ENCODE data around the gene PRR14L.
"Not testable (repeated sequence)": the region's sequence is repeated elsewhere in the genome, so short reads cannot be mapped to it uniquely, and the experiment has no call there.

Gene PRR14L

GRCh38 chr22:31662668-31663037, 87.3 kb downstream of the PRR14L start:
- Histone ChIP-seq H3K27ac (ENCODE audit: insufficient read depth, low read length, poor library complexity, severe bottlenecking) (peak overlapping the region; percentile 73), H3K4me3 (ENCODE audit: insufficient read depth, low read depth, low read length, poor library complexity, severe bottlenecking) (peak overlapping the region; percentile 97), H3K27me3 (replicated peaks; ENCODE audit: control insufficient read depth, insufficient read depth, low read length, poor library complexity, severe bottlenecking) (no peaks in the 10 kb centered on the region), H3K36me3 (ENCODE audit: control insufficient read depth, insufficient read depth, low read length) (no peaks in the 10 kb centered on the region), H3K4me1 (ENCODE audit: control insufficient read depth, insufficient read depth, low read length, poor library complexity, severe bottlenecking) (peaks cover 9% of the 10 kb centered on the region), H3K9me3 (ENCODE audit: control insufficient read depth, low read length) (no peaks in the 10 kb centered on the region)
- no peak for DNase-seq

GRCh38 chr22:31661851-31662667, 87.9 kb downstream of the PRR14L start, which contains the start of gene PISD:
TSS of gene PISD (minus strand) at chr22:31662215. CDS start at chr22:31662208, 7 bp downstream.
- Histone ChIP-seq H3K27ac (ENCODE audit: insufficient read depth, low read length, poor library complexity, severe bottlenecking) (peak within 1 kb of the TSS; percentile 73), H3K36me3 (ENCODE audit: control insufficient read depth, insufficient read depth, low read length) (no peaks in the 10 kb centered on the region), H3K4me1 (ENCODE audit: control insufficient read depth, insufficient read depth, low read length, poor library complexity, severe bottlenecking) (peaks cover 9% of the 10 kb centered on the region), H3K9me3 (ENCODE audit: control insufficient read depth, low read length) (no peaks in the 10 kb centered on the region), H3K27me3 (replicated peaks; ENCODE audit: control insufficient read depth, insufficient read depth, low read length, poor library complexity, severe bottlenecking) (no peaks in the 10 kb centered on the region), H3K4me3 (ENCODE audit: insufficient read depth, low read depth, low read length, poor library complexity, severe bottlenecking) (peak within 1 kb of the TSS; percentile 97)
- DNase-seq = peak; percentile 91 to 95 (median 94)

GRCh38 chr22:31660860-31661341, 89.0 kb downstream of the PRR14L start:
- H3K36me3 ChIP-seq (ENCODE audit: control insufficient read depth, insufficient read depth, low read length); H3K9me3 ChIP-seq (ENCODE audit: control insufficient read depth, low read length); H3K27me3 ChIP-seq (replicated peaks; ENCODE audit: control insufficient read depth, insufficient read depth, low read length, poor library complexity, severe bottlenecking); H3K4me1 ChIP-seq (ENCODE audit: control insufficient read depth, insufficient read depth, low read length, poor library complexity, severe bottlenecking): not testable (repeated sequence)
- DNase-seq = peak in 2 of 3 donors; percentile 11 to 18
- H3K4me3 ChIP-seq (ENCODE audit: insufficient read depth, low read depth, low read length, poor library complexity, severe bottlenecking) = peak overlapping the region; percentile 97
- H3K27ac ChIP-seq (ENCODE audit: insufficient read depth, low read length, poor library complexity, severe bottlenecking) = peak overlapping the region; percentile 73

GRCh38 chr22:31659246-31659645, 90.7 kb downstream of the PRR14L start:
- Histone ChIP-seq H3K9me3 (ENCODE audit: control insufficient read depth, low read length) (no peaks in the 10 kb centered on the region), H3K27me3 (replicated peaks; ENCODE audit: control insufficient read depth, insufficient read depth, low read length, poor library complexity, severe bottlenecking) (no peaks in the 10 kb centered on the region), H3K27ac (ENCODE audit: insufficient read depth, low read length, poor library complexity, severe bottlenecking) (no peak overlapping the region), H3K4me3 (ENCODE audit: insufficient read depth, low read depth, low read length, poor library complexity, severe bottlenecking) (no peak overlapping the region), H3K36me3 (ENCODE audit: control insufficient read depth, insufficient read depth, low read length) (no peaks in the 10 kb centered on the region), H3K4me1 (ENCODE audit: control insufficient read depth, insufficient read depth, low read length, poor library complexity, severe bottlenecking) (peaks cover 9% of the 10 kb centered on the region)
- no peak for DNase-seq

GRCh38 chr22:31654408-31654807, 95.5 kb downstream of the PRR14L start:
- Histone ChIP-seq H3K27ac (ENCODE audit: insufficient read depth, low read length, poor library complexity, severe bottlenecking) (no peak overlapping the region), H3K4me1 (ENCODE audit: control insufficient read depth, insufficient read depth, low read length, poor library complexity, severe bottlenecking) (no peaks in the 10 kb centered on the region), H3K9me3 (ENCODE audit: control insufficient read depth, low read length) (no peaks in the 10 kb centered on the region), H3K4me3 (ENCODE audit: insufficient read depth, low read depth, low read length, poor library complexity, severe bottlenecking) (no peak overlapping the region), H3K27me3 (replicated peaks; ENCODE audit: control insufficient read depth, insufficient read depth, low read length, poor library complexity, severe bottlenecking) (no peaks in the 10 kb centered on the region), H3K36me3 (ENCODE audit: control insufficient read depth, insufficient read depth, low read length) (peaks cover 9% of the 10 kb centered on the region)
- no peak for DNase-seq

- Histone ChIP-seq H3K4me1 (ENCODE audit: control insufficient read depth, insufficient read depth, low read length, poor library complexity, severe bottlenecking) (no peaks in the 10 kb centered on the region), H3K36me3 (ENCODE audit: control insufficient read depth, insufficient read depth, low read length) (peaks cover 12% of the 10 kb centered on the region), H3K27ac (ENCODE audit: insufficient read depth, low read length, poor library complexity, severe bottlenecking) (no peak overlapping the region), H3K27me3 (replicated peaks; ENCODE audit: control insufficient read depth, insufficient read depth, low read length, poor library complexity, severe bottlenecking) (no peaks in the 10 kb centered on the region), H3K9me3 (ENCODE audit: control insufficient read depth, low read length) (no peaks in the 10 kb centered on the region), H3K4me3 (ENCODE audit: insufficient read depth, low read depth, low read length, poor library complexity, severe bottlenecking) (no peak overlapping the region)
- DNase-seq = no peak
Measured at GRCh38 chr22:31653944-31654343, 96.0 kb downstream of the PRR14L start.

- peaks cover 16% of the 10 kb centered on the region for H3K36me3 ChIP-seq (ENCODE audit: control insufficient read depth, insufficient read depth, low read length)
- H3K9me3 ChIP-seq (ENCODE audit: control insufficient read depth, low read length) = no peaks in the 10 kb centered on the region
- H3K27me3 ChIP-seq (replicated peaks; ENCODE audit: control insufficient read depth, insufficient read depth, low read length, poor library complexity, severe bottlenecking) = no peaks in the 10 kb centered on the region
- H3K27ac ChIP-seq (ENCODE audit: insufficient read depth, low read length, poor library complexity, severe bottlenecking) = no peak overlapping the region
- no peaks in the 10 kb centered on the region for H3K4me1 ChIP-seq (ENCODE audit: control insufficient read depth, insufficient read depth, low read length, poor library complexity, severe bottlenecking)
- no peak for DNase-seq
- H3K4me3 ChIP-seq (ENCODE audit: insufficient read depth, low read depth, low read length, poor library complexity, severe bottlenecking) = no peak overlapping the region
Measured at GRCh38 chr22:31652911-31653684, 96.8 kb downstream of the PRR14L start.

GRCh38 chr22:31652088-31652487, 97.8 kb downstream of the PRR14L start:
- no peaks in the 10 kb centered on the region for H3K9me3 ChIP-seq (ENCODE audit: control insufficient read depth, low read length)
- H3K27ac ChIP-seq (ENCODE audit: insufficient read depth, low read length, poor library complexity, severe bottlenecking) = no peak overlapping the region
- H3K4me3 ChIP-seq (ENCODE audit: insufficient read depth, low read depth, low read length, poor library complexity, severe bottlenecking) = no peak overlapping the region
- no peak for DNase-seq
- no peaks in the 10 kb centered on the region for H3K27me3 ChIP-seq (replicated peaks; ENCODE audit: control insufficient read depth, insufficient read depth, low read length, poor library complexity, severe bottlenecking)
- peaks cover 26% of the 10 kb centered on the region for H3K36me3 ChIP-seq (ENCODE audit: control insufficient read depth, insufficient read depth, low read length)
- no peaks in the 10 kb centered on the region for H3K4me1 ChIP-seq (ENCODE audit: control insufficient read depth, insufficient read depth, low read length, poor library complexity, severe bottlenecking)

GRCh38 chr22:31651664-31652063, 98.3 kb downstream of the PRR14L start:
- H3K27ac ChIP-seq (ENCODE audit: insufficient read depth, low read length, poor library complexity, severe bottlenecking) = no peak overlapping the region
- H3K4me1 ChIP-seq (ENCODE audit: control insufficient read depth, insufficient read depth, low read length, poor library complexity, severe bottlenecking) = no peaks in the 10 kb centered on the region

GRCh38 chr22:31650391-31650790, 99.5 kb downstream of the PRR14L start:
- no peaks in the 10 kb centered on the region for H3K27me3 ChIP-seq (replicated peaks; ENCODE audit: control insufficient read depth, insufficient read depth, low read length, poor library complexity, severe bottlenecking)
- no peak overlapping the region for H3K27ac ChIP-seq (ENCODE audit: insufficient read depth, low read length, poor library complexity, severe bottlenecking)
- no peaks in the 10 kb centered on the region for H3K4me1 ChIP-seq (ENCODE audit: control insufficient read depth, insufficient read depth, low read length, poor library complexity, severe bottlenecking)
- no peak overlapping the region for H3K4me3 ChIP-seq (ENCODE audit: insufficient read depth, low read depth, low read length, poor library complexity, severe bottlenecking)
- no peak for DNase-seq
- H3K9me3 ChIP-seq (ENCODE audit: control insufficient read depth, low read length) = no peaks in the 10 kb centered on the region
- peaks cover 30% of the 10 kb centered on the region for H3K36me3 ChIP-seq (ENCODE audit: control insufficient read depth, insufficient read depth, low read length)

More at GRCh38 chr22:31651664-31652063, 98.3 kb downstream of the PRR14L start:
- Histone ChIP-seq H3K4me3 (ENCODE audit: insufficient read depth, low read depth, low read length, poor library complexity, severe bottlenecking) (no peak overlapping the region), H3K27me3 (replicated peaks; ENCODE audit: control insufficient read depth, insufficient read depth, low read length, poor library complexity, severe bottlenecking) (no peaks in the 10 kb centered on the region), H3K36me3 (ENCODE audit: control insufficient read depth, insufficient read depth, low read length) (peaks cover 30% of the 10 kb centered on the region), H3K9me3 (ENCODE audit: control insufficient read depth, low read length) (no peaks in the 10 kb centered on the region)
- DNase-seq = no peak
